Stimulated activated CD4-positive, alpha-beta T cell treated with anti-CD3 and anti-CD28 coated beads, Interleukin-1b, Interleukin-23, amount 100 ng/mL, for 1 hour (primary cell): ENCODE measurements around the gene ARHGAP31.
"Not testable (repeated sequence)": the region's sequence is repeated elsewhere in the genome, so short reads cannot be mapped to it uniquely, and the experiment has no call there.

Experiments used
- DNase-seq, 2 donors: peaks; one replicate each; pipeline ENCODE4 v3.0.0-alpha.2; 2020; ENCODE audit warnings: low read depth in 2 of 2

ARHGAP31 gene

DNA sequence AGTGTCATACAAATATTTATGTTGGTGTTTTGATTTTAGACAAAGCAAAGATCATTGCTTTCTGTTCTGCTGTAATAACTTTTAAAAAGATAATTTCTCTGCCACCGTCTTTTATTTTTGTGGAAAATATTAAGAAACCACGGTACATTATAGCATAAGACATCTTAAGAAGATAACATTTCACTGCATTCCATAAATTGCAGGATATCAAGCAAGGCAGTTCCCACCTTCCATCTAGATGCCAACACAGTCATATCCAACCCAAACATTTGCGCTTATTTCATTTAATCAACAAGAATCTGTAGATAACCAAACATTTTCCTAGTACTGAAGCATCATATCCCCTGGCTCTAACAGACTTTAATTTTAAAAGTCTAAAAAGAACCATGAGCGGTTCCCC lies 25.1 kb downstream of the ARHGAP31 start:
- no peak for DNase-seq

DNA sequence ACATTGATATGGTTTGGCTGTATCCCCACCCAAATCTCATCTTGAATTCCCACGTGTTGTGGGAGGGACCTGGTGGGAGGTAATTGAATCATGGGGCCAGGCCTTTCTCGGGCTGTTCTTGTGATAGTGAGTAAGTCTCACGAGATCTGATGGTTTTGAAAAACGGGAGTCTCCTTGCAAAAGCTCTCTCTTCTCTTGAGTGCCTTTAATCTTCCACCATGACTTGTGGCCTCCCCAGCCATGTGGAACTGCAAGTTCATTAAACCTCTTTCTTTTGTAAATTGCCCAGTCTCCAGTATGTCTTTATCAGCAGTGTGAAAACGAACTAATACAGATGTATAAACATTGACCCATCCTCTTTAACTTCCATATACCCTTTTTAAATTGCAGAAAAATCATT lies 26.6 kb downstream of the ARHGAP31 start:
- not testable (repeated sequence) for DNase-seq

DNA sequence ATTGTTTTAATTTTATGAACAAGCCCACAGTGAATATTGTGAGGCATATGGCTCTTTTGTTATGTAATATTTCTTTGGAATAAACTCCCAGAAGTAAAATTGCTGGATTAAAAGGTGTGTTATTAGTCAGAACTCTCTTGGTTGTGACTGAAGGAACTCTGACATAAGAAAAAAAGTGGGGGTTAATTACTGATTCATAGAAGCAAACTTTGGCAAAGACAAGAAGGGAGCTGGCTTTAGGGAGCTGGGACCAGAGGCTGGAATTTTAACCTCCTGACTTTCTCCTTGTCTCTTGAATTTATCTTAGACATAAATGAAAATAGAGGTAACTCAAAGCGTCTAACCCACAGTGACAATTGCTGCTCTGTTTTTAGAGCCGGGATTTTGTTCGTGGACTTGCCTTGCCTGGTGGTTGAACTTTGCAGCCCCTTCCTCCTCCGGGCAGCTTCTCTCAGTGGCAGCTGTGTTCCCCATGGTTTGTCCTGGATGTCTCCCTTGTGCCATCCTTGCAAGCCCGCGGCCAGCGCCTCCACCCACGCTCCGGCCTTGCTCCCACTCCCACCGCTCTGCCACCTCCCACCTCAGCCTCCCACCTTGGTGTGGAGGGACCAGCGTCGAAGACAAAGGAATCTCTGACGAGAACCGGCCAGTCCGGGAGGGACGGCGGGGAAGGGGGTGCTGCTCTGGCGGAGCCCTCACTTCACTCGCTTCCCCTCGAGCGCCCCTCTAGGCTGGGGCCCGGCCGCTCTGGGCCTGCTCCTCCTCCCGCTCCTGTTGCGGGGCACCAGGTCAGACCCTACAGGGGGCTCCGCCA lies 28.0 kb downstream of the ARHGAP31 start:
- DNase-seq, result no peak

- peak; percentile 78 to 89 for DNase-seq
Measured at GRCh38 chr3:119322835-119323722, 28.9 kb downstream of the ARHGAP31 start.

DNA sequence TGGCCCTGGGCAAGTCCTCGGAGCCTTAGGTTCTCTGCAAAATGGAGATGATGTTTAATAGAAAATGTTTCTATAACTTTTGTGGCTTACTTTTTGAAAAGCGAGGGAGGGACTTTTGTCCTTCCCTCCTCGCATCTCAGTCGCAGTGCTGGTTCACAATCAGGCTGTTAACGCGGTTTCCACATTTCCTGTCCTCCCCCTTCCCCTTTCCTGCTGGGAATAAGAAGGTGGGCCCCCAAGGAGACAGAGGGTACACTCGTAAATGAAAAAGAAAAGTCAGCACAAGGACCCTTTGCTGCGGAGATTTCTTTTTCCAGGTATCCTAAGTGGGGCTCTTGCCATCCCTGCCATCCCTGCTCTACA lies 29.5 kb downstream of the ARHGAP31 start:
- no peak for DNase-seq

GRCh38 chr3:119324899-119325298 lies 30.7 kb downstream of the ARHGAP31 start:
- no peak for DNase-seq

DNA sequence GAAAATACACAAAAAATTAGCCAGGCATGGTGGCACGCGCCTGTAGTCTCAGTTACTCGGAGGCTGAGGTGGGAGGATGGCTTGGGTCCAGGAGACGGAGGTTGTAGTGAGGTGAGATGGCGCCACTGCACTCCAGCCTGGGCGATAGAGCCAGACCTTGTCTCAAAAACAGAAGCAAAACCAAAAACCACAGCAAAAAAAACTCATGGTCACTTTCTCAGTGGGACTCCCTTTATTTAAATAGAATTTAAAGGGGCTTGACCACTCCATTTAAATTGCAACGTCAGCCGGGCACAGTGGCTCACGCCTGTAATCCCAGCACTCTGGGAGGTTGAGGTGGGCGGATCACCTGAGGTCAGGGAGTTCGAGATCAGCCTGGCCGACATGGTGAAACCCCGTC lies 32.8 kb downstream of the ARHGAP31 start:
- DNase-seq, result no peak

DNA sequence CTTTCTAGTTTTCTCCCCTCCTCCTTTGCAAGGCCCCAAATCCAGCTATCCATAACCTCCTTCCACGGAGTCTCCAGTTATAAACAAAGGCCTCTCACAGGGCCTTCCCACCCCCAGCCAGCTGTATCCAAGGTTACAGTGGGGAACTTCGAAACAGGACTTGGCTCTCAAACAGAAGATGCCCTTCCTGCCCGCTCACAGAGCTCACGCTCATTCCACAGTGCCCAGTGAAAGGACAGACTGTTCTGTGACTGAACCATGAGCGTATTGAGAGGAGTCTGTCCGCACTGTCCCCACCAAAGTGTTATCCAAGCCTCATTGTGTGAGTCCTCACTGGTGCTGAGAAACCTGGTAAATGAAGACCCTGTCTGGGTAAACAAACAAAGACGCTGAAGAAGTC lies 35.4 kb downstream of the ARHGAP31 start:
- DNase-seq, result no peak

DNA sequence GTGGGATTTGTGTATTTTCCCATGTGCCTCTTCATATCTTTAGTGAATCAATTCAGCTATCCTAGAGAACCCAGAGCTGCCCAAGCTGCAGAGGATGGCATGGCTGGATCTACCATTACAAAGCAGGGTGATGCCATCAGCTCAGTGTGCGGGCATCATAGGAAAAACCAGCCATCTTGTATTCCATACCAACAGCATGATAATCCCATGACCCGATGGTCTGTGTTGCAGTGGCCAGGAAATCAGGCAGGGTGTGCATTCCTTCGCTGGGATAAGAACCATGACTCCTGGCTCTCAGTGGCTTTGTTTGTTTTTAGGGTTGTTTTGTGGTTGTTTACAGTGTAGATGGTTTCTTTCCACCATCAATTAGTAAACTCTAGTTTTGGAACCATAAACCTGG lies 36.0 kb downstream of the ARHGAP31 start:
- no peak for DNase-seq

- no peak for DNase-seq
Measured at GRCh38 chr3:119330858-119331257, 36.7 kb downstream of the ARHGAP31 start.

DNA sequence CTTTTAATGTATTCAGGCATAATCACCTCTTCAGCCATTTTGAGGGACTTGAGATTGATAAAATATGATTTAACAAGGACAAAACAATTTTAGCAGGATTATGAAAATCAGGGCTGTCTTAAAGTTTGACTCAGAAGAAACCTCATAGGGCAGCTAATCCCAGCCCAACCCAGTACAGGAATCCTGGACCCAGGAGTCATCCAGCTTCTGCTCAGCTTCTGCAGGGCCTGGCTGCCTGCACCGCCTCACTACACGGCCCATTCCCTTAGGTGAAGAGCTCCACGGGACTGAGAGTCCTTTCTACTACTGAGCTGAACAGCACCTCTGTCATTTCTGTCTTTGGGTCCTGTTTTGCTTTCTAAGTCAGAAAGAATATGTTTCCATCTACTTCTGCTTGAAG lies 37.5 kb downstream of the ARHGAP31 start:
- no peak for DNase-seq

- no peak for DNase-seq
Measured at GRCh38 chr3:119333773-119334509, 39.8 kb downstream of the ARHGAP31 start.

DNA sequence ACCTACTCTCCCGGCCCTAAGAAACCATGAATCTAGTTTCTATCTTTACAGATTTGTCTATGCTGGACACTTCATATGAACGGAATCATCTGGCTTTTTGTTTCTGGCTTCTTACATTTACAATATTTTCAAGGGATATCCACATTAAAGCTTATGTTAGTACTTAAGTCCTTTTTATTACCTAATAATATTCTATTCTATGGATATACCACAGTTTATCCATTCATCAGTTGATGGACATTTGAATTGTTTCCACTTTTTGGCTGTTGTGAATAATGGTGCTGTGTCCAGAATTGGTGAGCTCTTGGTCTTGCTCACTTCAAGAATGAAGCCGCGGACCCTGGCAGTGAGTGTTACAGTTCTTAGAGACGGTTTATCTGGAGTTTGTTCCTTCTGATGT lies 42.6 kb downstream of the ARHGAP31 start:
- no peak for DNase-seq

DNA sequence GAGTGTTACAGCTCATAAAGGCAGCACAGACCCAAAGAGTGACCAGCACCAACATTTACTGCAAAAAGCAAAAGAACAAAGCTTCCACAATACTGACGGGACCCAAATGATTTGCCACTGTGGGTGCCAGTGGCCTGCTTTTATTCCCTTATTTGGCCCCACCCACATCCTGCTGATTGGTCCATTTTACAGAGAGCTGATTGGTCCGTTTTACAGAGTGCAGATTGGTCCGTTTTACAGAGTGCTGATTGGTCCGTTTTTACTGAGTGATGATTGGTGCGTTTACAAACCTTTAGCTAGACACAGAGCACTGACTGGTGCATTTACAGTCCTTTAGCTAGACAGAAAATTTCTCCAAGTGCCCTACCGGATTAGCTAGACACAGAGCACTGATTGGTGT lies 43.2 kb downstream of the ARHGAP31 start:
- not testable (repeated sequence) for DNase-seq

DNA sequence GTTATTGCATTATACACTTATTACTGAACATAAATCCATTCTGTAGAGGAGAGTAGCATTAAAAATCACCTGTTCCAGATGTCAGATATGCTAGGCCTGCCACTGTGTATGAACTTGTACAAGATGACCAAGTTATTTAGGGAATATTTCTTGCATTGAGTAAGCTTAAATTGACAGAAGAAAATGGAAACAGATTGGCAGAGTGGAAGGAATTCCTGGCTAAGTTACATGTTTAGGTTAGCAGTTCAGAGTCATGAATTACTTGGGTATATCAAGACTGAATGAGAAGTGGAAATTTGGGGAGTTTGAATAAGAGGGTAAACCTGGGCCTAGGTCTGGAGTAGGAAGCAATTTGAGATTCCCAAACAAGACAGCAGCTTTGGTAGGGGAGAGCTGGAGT lies 44.6 kb downstream of the ARHGAP31 start:
- no peak for DNase-seq

GRCh38 chr3:119340014-119340413 lies 45.8 kb downstream of the ARHGAP31 start:
- no peak for DNase-seq

- DNase-seq, result no peak
Measured at GRCh38 chr3:119340446-119340845, 46.3 kb downstream of the ARHGAP31 start.

DNA sequence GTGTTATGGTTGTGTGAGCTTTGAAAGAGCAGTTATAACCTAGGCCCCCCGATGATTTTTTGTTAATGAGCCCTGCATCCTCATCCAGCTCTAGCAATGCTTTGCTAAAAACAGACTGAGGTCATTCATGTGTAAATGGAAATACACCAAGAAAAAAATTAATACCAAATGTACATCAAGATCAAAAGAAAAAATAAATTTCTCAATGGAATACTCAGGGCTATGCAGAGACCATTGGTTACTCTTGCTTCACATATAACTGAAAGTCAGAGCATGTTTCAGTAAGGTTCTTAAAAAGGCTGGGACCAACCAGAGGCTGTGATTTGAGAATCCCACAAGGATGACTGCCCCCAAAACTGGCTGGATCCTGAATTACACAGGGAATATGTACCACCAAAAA lies 48.0 kb downstream of the ARHGAP31 start:
- no peak for DNase-seq

DNA sequence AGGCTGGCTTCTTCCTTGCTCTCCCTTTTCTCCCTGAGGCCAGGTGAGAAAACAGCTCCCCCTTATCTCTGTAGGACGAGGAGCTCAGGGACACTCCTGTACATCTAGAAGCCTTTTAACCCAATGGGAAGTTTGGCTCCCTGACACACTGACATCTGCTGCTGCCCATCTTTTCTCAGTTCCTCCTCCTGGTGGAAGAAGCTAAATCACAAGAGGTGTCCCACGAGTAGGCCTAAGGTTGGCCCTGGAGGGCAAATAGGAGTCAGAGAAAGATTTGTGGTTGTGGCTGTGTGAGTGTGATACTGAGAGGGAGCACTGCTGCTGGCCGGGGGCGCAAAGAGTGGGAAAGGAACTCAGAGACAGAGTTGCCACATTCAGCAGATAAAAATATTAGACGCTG lies 49.5 kb downstream of the ARHGAP31 start:
- no peak for DNase-seq

GRCh38 chr3:119346076-119346496 lies 51.9 kb downstream of the ARHGAP31 start:
- no peak for DNase-seq

DNA sequence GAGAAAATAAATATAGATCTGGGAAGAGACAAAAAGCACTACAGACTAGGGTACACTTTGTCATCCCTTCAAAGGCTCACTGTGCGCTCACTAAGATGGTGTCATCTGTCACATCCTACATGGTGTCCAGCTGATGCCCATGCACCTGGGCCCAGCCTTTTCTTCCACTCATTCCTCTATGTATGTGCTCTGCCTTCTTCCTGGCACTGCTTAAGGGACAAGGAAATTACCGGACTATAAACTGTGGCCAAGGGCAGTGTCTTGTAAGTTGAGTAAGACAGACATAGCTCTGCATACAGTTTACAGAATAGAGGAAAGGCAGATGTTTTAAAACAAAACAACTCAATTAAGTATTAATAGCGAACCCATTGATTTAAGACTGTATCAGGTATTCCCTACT lies 52.9 kb downstream of the ARHGAP31 start:
- DNase-seq, result no peak

DNA sequence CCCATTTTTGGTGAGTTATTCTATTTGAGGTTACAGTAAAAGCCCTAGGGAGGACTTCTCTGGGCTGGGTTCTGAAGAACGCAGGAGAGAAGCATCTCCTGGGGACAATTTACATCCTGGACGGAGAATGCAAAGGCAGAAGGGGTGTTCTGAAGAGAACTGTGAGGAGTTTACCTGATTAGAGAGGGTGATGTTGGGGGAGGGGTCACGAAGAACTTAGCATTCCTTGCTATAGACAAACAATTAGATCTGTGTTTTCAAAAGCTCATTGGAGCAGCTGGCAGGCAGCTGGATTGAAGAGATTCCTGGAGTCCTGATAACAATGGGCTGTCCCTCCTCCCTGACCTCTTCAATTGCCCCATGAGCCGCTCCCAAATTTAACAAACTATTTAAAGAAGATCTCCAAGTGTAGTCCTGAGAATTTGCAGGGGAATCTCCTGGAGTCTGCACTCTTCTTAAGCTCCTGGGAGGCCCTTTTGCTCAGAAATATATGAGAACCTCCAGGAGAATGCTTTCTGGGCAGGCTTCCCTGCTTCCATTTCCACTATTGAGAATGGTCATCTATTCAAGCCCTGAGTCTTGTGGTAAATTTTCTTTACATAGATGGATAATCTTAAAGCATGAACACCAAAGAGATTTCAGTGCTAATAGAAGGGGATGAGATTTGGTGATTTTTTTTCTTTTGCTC lies 55.3 kb downstream of the ARHGAP31 start:
- DNase-seq, result no peak
